ENCODE results near the gene PPFIA2. TPM values are rescaled to one million over a fixed set of nuclear protein-coding genes. Genes with fewer than 3 reads are reported as not detected.
"Not testable (repeated sequence)": the region's sequence is repeated elsewhere in the genome, so short reads cannot be mapped to it uniquely, and the experiment has no call there.

PPFIA2 gene
- total RNA-seq, 1 donor from 2014 or later: 0.83 TPM

- H3K36me3 ChIP-seq: no peaks in the 10 kb centered on the region
- TF ChIP-seq, protein P1, sequence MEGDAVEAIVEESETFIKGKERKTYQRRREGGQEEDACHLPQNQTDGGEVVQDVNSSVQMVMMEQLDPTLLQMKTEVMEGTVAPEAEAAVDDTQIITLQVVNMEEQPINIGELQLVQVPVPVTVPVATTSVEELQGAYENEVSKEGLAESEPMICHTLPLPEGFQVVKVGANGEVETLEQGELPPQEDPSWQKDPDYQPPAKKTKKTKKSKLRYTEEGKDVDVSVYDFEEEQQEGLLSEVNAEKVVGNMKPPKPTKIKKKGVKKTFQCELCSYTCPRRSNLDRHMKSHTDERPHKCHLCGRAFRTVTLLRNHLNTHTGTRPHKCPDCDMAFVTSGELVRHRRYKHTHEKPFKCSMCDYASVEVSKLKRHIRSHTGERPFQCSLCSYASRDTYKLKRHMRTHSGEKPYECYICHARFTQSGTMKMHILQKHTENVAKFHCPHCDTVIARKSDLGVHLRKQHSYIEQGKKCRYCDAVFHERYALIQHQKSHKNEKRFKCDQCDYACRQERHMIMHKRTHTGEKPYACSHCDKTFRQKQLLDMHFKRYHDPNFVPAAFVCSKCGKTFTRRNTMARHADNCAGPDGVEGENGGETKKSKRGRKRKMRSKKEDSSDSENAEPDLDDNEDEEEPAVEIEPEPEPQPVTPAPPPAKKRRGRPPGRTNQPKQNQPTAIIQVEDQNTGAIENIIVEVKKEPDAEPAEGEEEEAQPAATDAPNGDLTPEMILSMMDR (IDR thresholded peaks at IDR 0.05): no peak
- DNase-seq (no peak), ATAC-seq (no peak)
- H3K4me3 ChIP-seq: no peak overlapping the region
- H3K4me1 ChIP-seq: no peaks in the 10 kb centered on the region
- H3K27ac ChIP-seq: no peak overlapping the region
- H3K27me3 ChIP-seq (ENCODE audit: low read depth): no peaks in the 10 kb centered on the region
- H3K9me3 ChIP-seq: no peaks in the 10 kb centered on the region
- intact Hi-C loops (cut with DNase I): no loop called here
Observed at GRCh38 chr12:81596558-81596957, 162.6 kb downstream of the PPFIA2 start.

GRCh38 chr12:81591256-81591655 is 167.9 kb downstream of the PPFIA2 start:
- Histone ChIP-seq H3K4me1 (no peaks in the 10 kb centered on the region), H3K36me3 (no peaks in the 10 kb centered on the region), H3K4me3 (no peak overlapping the region), H3K27me3 (ENCODE audit: low read depth) (no peaks in the 10 kb centered on the region), H3K9me3 (no peaks in the 10 kb centered on the region), H3K27ac (no peak overlapping the region)
- no peak for DNase-seq
- ATAC-seq: no peak
- TF ChIP-seq, protein P1 (IDR thresholded peaks at IDR 0.05): no peak
- intact Hi-C loops (cut with DNase I): no loop called here

GRCh38 chr12:81590703-81591102 is 168.4 kb downstream of the PPFIA2 start:
- intact Hi-C loops (cut with DNase I); H3K4me1 ChIP-seq; DNase-seq; H3K27me3 ChIP-seq (ENCODE audit: low read depth); H3K4me3 ChIP-seq; H3K36me3 ChIP-seq; ATAC-seq; H3K27ac ChIP-seq; H3K9me3 ChIP-seq: not testable (repeated sequence)

DNA sequence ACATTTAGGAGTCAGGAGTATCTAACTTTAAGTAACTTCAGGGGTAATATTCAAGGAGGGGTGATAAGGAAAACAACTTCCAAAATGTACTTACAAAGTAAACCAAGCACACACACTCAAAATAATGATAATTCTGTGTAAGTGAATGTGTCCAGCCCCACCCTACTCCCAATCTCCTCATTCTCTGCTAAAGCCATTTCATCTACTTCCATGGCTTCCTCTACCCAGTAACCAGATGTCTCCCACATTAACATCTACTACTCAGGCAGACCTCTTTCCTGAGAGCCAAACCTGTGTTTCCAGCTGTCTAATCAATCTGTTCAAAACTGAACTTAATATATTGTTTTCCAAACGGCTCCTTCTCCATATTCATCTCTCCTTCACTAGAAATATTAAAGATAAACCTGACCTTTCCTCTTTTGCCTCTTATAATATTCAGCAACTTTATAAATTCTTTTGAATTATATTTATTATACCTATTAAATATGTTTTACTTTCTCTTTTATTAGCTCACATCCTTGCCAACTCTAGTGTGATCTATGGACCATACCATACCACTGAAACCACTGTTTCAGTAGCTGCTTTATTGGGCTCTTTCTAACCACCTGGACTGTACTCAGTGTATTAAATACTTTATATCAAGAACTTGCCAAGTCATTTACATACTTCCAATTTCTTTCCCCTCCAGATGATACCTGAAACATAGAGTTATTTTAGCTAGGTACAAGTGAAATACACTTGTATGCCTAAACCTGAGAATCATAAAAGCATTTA is 170.7 kb downstream of the PPFIA2 start:
- TF ChIP-seq, protein P1 (IDR thresholded peaks at IDR 0.05): no peak
- DNase-seq (no peak), ATAC-seq (no peak)
- intact Hi-C loops (cut with DNase I): no loop called here
- Histone ChIP-seq H3K4me1 (no peaks in the 10 kb centered on the region), H3K36me3 (no peaks in the 10 kb centered on the region), H3K9me3 (no peaks in the 10 kb centered on the region), H3K27ac (no peak overlapping the region), H3K27me3 (ENCODE audit: low read depth) (no peaks in the 10 kb centered on the region), H3K4me3 (no peak overlapping the region)

DNA sequence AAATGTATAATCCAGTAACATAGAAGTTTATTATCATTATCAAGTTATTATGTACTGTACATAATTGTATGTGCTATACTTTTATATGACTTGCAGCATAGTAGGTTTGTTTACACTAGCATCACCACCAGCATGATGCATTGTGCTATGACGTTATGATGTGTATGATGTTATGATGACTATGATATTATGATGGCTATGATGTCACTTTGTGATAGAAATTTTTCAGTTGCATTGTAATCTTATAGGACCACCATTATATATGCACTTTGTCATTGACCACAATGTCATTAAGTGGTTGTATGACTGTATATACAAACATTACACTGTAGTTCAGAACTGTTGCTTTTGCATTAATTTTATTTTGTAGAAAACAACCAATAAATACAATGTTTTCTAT is 173.4 kb downstream of the PPFIA2 start:
- TF ChIP-seq, protein P1 (IDR thresholded peaks at IDR 0.05): no peak
- Histone ChIP-seq H3K4me3 (no peak overlapping the region), H3K27me3 (ENCODE audit: low read depth) (no peaks in the 10 kb centered on the region), H3K27ac (no peak overlapping the region), H3K4me1 (no peaks in the 10 kb centered on the region), H3K9me3 (no peaks in the 10 kb centered on the region), H3K36me3 (no peaks in the 10 kb centered on the region)
- intact Hi-C loops (cut with DNase I): no loop called here
- DNase-seq (no peak), ATAC-seq (no peak)

DNA sequence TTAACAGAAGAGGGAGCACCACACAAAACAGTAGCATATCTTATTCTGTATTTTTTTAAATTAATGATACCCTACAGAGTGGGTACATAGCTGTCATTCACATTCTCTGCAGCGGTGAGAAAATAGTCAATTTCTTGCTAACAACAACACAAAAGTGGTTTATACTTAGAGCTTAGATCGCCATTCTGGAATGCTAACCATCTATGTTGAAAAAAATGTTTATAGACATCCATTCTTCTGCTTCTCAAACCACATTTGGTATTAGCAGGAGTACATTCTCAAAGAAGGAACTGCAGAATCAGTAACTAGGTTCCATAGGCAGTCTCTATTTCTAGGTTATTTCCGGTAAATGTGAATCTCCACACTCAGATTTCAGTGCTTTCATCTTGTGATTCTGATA is 185.9 kb downstream of the PPFIA2 start:
- no peak for ATAC-seq
- Histone ChIP-seq H3K36me3 (no peaks in the 10 kb centered on the region), H3K9me3 (no peaks in the 10 kb centered on the region), H3K27me3 (ENCODE audit: low read depth) (no peaks in the 10 kb centered on the region), H3K4me3 (no peak overlapping the region), H3K27ac (no peak overlapping the region), H3K4me1 (no peaks in the 10 kb centered on the region)
- no peak for DNase-seq
- TF ChIP-seq, protein P1 (IDR thresholded peaks at IDR 0.05): no peak
- intact Hi-C loops (cut with DNase I): no loop called here
